GM18508 (cell line): ENCODE results near the gene MS4A1.
"Not testable (repeated sequence)": the region's sequence is repeated elsewhere in the genome, so short reads cannot be mapped to it uniquely, and the experiment has no call there.

Source experiments
- ATAC-seq: cut with Tn5 transposase; IDR thresholded peaks from one replicate; pipeline ENCODE4 v1.9.1; 2021; ENCODE audit warnings: moderate number of reproducible peaks; ENCODE audit not compliant: insufficient read depth, unreplicated experiment

MS4A1 gene

DNA sequence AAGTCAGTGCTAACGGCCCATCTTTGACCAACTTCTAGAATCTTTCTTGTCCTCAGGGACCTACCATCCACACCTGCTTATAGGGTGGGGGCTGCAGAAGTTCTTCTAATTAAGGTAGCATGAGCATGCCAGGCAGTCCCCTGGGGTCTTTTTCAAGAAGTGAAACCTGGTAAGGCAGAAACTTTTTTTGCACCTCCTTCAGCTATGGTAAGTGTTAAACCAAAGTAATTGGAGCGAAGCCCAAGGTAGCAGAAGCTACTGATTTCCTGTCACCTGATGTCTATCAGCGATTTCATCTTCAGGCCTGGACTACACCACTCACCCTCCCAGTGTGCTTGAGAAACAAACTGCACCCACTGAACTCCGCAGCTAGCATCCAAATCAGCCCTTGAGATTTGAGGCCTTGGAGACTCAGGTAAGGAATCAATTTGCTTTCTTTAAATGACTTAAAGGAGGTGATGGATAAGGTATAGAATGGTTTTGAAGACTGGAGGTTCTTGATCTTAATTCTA is at the start of gene MS4A1:
Gene MS4A1, plus strand, starts transcription at position 317 of the 512 bp plus-strand sequence. CDS start 6,528 bp downstream, outside the sequence.
- peak; percentile 88 for ATAC-seq

DNA sequence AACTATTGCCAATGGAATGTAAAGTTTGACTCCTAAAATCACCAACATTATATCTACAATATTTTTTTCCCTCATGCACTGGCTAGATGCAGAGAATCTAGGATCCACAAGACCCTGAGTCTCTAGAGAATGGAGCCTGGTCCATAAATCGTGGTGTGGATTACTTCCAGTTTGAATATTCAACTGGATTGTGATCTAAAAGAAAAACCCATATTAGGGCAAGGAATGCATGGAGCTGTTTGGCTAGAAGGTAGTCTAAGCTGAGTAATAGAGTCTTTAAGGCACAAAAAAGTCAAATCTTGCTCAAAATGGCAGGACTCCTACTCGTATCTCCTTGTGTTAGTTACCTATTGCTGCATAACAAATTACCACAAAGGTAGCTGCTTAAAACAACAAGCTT is 35.6 kb upstream of the MS4A1 start:
- no peak for ATAC-seq

DNA sequence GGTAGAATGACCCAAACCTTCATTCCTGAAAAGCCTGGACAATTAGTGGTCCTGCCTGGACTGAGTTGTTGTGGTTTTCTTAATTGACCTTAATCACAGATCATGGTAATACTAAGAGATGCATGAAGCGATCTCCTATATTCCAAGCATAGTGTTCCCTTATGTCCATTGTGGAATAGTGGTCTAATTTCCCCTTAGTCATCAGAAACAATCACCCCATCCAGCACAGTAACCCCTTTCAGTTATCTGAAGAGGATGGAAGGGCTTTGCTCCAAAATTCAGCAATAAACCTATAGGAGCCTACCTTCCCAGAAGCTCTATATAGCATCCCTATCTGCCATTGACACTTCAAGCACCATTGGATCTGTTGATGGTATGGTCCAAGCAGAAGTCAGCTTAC is 33.0 kb upstream of the MS4A1 start:
- no peak for ATAC-seq

DNA sequence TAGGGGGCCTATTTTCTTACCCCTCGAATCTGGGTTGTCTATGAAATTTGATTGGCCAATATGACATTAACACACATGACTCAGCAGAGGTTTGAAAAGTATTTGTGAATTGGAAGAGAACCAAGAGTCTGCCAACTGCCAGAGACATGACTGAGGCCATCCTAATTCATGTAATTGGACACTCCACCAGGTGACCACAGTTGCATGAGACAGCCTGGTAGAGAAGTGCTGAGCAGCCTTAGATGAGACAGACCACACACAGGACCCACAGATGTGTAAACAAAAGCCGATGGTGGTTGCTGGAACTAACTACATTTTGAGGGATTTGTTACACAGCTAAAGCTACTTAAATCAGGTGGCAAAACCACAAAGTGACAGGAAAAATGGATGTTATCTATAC is 27.1 kb upstream of the MS4A1 start:
- no peak for ATAC-seq

DNA sequence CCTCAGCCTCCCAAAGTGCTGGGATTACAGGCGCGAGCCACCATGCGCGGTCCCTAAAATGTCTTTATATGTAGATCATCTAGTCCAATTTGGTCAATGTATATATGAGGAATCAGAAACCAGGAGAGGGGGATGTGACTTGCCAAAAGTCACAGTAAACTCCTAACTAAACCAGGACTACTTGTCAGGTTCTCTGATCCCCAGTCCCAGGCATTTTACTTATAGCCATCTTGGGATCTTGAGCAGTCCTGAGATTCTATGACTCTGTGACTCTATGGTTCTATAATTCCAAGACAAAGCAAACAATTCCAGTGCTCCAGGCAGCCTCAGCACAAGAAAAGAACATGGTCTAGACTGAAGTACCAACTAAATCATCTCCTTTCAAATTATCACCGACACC is 26.4 kb upstream of the MS4A1 start, which contains the start of gene MS4A5:
Gene MS4A5, plus strand, starts transcription at position 301 of the 400 bp plus-strand sequence. CDS start 103 bp downstream, outside the sequence.
- ATAC-seq: no peak

DNA sequence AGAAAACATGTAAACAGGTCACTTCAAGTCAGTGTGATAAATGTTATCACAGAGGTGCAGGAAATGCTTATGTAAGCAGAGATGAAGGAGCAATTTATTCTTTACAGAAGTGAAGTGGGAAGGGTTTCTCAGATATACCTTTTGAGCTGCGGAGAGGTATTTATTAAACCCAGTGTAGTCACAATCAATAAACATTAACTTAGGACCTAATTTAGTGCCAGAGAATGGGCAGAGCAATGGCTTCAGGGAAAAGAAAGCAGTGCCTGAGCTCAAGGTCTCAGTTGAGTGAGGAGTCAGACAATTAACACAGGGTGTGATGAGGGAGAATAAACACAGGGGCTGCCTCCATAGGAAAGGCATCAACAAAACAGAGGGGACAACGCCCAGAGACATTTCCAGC is 24.4 kb upstream of the MS4A1 start:
- ATAC-seq: no peak

DNA sequence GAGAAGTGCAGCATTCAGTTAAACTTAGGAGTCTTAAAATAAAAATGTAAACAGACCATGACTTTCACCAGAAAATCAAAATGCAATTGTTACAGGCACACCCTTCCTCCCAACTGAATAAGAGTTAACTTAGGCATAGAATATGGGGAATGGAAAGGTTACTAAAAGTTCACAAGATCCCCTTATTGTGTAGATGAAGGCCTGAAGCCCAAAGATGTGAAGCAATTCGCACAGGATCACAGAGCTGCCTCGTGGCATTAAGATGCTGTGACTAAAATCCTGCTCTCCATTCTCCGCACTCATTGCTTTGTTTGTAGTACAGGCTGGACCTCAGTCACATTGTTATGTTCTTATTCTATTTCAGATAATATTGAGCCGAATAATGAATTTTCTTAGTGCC is 22.2 kb upstream of the MS4A1 start:
- no peak for ATAC-seq

DNA sequence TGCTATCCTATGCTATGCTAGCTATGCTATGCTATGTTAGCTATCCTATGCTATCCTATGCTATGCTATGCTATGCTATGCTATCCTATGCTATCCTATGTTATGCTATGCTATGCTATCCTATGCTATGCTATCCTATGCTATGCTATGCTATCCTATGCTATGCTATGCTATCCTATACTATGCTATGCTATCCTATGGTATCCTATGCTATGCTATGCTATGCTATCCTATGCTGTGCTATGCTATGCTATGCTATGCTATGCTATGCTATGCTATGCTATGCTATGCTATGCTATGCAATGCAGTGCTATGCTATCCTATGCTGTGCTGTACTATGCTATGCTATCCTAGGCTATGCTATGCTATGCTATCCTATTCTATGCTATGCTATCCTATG is 8.6 kb upstream of the MS4A1 start:
- no peak for ATAC-seq

DNA sequence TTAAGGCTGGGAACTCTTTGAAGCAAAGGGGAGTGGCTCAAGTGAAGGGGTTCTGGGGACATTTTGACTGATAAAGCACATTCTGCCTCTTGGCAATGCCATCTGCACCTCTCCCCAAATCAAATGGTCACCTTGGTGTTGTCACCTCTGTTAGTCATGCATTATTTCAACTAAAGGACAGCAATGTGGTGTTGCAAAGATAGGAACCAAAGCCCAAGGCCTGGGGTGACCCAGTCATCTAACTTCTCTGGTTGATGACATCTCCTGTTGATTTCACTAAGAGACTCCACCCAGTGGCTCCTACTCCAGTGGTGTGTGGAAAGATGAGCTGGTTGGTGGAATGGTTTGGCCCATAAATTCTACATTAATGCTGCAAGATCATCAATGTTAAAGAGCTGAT is 7.8 kb upstream of the MS4A1 start:
- ATAC-seq: no peak

DNA sequence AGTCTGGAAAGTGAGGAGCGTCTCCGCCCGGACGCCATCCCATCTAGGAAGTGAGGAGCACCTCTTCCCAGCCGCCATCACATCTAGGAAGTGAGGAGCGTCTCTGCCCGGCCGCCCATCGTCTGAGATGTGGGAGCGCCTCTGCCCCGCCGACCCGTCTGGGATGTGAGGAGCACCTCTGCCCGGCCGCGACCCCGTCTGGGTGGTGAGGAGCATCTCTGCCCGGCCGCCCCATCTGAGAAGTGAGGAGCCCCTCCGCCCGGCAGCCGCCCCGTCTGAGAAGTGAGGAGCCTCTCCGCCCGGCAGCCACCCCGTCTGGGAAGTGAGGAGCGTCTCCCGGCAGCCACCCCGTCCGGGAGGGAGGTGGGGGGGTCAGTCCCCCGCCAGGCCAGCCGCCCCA is 4.5 kb upstream of the MS4A1 start:
- ATAC-seq: not testable (repeated sequence)

DNA sequence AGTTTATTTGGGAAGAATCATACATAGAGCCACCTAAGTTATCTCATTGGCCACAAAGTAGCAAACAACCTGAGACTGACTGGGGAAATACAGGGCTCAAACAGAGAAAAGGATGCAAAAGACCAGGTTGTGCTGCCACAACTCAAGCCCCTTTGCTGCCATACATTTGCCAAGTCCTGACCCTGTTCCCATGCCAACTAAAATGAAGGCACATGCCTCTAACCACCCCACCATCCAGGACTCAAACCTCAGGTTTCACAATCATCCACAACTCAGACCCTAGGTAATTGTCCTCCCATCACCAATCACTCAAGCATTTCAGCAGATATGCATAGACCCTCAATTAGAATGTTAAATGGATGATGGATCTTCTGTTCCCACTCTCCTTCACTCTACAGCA is 1.4 kb upstream of the MS4A1 start:
- ATAC-seq: no peak

DNA sequence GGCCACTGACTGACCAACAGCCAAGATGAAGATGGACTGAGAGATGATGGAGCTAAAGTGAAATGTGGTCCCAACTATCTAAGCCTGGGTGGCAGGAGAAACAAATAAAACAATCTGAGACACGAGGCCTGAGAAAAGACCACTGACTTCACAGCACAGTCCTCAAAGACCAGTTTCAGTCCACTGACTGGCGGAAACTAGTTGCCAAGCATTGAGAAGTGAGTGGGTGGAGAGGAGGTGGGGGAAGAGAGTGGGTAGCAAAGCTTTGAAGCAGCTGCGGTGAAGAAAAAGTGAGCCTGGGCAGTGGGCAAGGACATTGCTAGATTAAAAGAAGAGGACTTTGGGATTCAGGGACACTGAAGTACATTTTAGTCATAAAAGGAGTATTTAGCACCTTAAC is 1.9 kb downstream of the MS4A1 start:
- peak; percentile 33 for ATAC-seq

DNA sequence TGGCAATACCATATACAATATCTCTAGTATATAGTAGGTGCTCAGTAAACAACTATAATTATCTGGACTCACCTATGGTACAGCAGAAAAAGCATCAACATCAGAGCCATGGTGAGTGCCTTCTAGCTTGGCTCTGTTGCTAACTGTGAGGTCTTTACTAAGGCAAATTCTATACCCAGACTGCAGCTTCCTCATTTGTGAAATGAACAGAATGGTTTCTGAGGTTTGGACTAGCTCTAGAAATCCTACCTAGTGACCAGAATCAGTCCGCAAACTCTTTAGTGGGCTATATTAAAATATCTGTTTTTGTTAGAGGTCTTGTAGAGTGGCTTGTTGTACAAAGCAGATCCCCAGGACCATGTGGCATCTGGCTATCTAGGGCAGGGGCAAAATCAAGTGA is 3.7 kb downstream of the MS4A1 start:
- ATAC-seq: no peak

DNA sequence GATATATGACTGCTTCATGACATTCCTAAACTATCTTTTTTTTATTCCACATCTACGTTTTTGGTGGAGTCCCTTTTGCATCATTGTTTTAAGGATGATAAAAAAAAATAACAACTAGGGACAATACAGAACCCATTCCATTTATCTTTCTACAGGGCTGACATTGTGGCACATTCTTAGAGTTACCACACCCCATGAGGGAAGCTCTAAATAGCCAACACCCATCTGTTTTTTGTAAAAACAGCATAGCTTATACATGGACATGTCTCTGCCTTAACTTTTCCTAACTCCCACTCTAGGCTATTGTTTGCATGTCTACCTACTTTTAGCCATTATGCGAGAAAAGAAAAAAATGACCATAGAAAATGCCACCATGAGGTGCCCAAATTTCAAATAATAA is 13.2 kb downstream of the MS4A1 start:
- ATAC-seq: no peak

DNA sequence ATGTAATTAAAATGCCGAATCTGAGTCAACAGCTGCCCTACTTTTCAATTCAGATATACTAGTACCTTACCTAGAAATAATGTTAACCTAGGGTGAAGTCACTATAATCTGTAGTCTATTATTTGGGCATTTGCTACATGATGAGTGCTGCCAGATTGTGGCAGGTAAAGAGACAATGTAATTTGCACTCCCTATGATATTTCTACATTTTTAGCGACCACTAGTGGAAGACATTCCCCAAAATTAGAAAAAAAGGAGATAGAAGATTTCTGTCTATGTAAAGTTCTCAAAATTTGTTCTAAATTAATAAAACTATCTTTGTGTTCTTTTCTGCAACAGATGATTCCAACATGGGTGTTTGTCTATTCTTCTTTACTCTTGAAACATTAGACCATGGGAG is 14.1 kb downstream of the MS4A1 start:
- no peak for ATAC-seq

DNA sequence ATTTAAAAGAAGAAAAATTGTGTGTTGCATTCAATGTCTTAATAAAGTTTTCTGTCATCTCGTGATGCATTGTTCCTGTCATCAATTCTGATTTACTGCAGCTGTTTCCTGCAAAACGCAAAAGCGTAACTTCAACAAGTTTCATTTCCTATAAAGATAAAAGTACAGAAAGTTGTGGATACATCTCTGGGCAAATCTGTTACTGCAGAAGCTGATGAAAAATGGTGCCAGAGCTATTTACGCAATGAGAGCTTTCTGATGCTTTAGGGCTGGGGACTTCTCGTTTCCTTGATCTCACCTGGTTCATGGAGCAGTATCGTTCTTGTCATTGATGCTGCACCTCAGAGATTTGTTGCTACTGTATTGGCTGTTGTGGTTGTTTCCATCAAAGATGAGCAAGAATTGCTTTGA is 21.4 kb downstream of the MS4A1 start:
- peak; percentile 75 for ATAC-seq

DNA sequence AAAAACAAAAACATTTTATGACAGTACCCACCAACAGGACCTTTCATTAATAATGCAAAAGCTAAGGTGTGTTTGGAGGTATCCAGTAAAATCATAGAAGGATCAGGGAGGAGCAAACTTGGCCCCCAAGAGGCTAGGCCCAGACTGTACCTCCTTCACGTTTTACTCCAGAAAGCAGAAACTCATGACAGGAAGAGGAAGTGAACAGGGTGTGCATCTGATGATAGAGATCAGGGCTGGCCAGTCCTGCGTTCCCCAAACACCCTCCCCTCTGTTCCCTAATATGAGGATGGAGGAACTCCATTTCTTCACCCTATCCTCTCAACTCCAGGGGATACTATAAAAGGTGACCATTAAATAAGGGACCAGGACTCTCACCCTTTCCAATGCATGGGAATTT is 26.7 kb downstream of the MS4A1 start:
- ATAC-seq: no peak

DNA sequence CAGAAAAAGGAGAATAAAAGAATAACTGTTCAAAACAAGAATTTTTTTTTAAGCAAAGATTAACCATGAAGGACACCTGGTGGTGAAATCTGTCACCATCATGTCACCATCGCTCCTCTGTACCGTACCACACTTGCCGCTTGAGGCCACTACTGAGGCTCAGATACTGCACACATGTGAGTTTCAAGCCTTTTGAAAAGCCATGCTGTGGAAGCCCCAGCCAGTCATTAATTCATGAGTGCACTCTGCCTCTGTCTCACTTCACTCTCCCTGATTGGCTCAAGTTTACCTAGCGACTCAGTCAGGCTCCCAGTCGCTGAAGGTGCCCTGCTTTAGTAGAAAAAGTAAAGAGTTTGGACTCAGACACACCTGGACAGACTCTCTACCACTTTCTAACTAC is 30.3 kb downstream of the MS4A1 start:
- ATAC-seq: peak; percentile 94

DNA sequence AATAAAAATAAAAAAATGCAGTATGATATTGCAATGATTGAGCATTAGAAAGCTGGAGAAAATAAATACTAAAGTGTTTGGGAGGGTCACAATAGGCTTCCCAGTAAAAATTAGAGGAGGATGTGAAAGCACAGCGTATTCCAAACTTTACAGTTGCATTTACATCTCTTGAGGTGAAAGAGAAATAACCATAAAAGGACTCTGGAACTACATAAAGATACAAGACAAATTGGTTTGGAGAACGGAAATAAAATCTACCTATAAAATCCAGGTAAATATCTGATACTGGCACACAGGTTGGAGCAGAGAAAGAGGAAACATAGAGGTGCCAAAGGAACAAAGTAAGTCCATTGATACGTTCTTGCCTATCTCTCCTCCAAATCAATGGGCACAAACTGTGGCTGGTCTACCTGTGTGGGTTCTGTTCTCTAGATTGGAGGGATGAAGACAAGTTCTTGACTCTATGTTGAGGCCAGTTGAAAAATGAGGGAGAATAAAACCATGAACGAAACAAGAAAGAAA is 36.9 kb downstream of the MS4A1 start, which contains the start of gene MS4A12:
Gene MS4A12, plus strand, starts transcription at position 291 of the 522 bp plus-strand sequence. CDS start 4,541 bp downstream, outside the sequence.
- ATAC-seq: no peak

DNA sequence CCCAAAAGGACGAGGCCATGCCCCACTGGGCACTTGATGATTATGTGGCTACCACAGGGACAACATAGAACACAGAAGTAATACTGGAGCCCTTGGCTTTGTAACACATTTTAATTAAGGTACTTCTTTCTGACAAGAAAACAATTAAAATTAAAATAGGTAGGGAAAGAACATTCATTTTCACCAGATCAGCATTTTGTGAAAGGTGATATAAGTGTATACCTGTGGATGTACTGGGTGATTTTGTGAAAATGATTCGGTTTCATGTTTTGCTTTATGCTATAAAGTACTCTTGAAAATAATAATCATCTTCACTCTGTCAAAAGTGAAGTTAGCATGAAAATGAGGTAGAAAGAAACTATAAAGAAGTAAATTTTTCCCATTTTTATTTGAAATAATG is 37.8 kb downstream of the MS4A1 start:
- ATAC-seq: no peak

DNA sequence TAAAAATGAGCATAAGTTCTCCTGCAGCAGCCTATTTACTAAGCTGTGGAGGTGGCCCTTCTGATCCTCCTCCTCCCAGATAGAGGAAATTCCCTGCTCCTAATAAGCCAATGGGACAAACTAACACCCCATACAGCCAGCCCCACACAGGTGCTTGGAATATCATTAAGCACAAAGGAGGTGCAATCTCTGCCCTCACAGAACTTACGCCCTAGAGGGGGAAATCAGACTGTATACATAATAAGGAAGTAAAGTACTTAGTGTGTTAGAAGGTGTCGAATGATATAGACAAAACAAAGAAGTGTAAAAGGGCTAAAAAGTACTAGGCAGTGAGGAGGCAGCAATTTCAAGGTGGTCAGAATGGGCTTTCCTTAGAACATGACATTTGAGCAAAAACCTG is 42.8 kb downstream of the MS4A1 start:
- no peak for ATAC-seq

DNA sequence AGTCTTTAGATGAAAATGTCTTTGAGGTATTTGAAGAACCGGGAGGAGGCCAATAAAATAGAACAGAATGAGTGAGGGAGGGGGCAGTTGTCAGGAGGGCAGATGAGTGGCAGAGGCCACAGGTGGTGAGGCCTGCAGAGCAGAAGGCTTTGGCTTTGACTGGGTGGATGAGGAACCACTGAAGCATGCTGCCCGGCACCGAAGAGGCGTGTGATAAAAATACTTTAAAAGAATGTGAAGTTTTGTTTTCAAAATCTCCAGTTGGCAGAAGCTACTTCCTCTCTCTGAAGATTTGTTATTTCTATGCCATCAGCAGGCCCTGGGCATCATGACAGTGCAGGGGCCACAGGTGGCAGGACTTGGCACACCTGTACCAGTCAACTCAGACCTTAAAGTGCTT is 43.2 kb downstream of the MS4A1 start:
- ATAC-seq: no peak
